Neuron (in vitro differentiated cells): ENCODE results near the gene CHCHD3.

ENCODE experiments used
- H2AFZ ChIP-seq: one replicate; pipeline ENCODE4 v1.6.1; 2013; ENCODE audit warnings: low read depth, mild to moderate bottlenecking, inconsistent platforms, low read length, moderate library complexity
- H3K27me3 ChIP-seq: one replicate; pipeline ENCODE4 v1.6.1; 2013; ENCODE audit warnings: low read length; ENCODE audit not compliant: insufficient read depth
- H3K36me3 ChIP-seq: one replicate; pipeline ENCODE4 v1.6.1; 2013; ENCODE audit warnings: low read length; ENCODE audit not compliant: insufficient read depth
- H3K4me1 ChIP-seq: one replicate; pipeline ENCODE4 v1.6.1; 2013; ENCODE audit warnings: low read length; ENCODE audit not compliant: insufficient read depth
- H3K4me3 ChIP-seq: 2 replicates; pipeline ENCODE4 v1.5.1; 2013; ENCODE audit warnings: mild to moderate bottlenecking, low read length, moderate library complexity
- H3K9me3 ChIP-seq: one replicate; pipeline ENCODE4 v1.6.1; 2013; ENCODE audit warnings: low read length

The CHCHD3 gene

DNA sequence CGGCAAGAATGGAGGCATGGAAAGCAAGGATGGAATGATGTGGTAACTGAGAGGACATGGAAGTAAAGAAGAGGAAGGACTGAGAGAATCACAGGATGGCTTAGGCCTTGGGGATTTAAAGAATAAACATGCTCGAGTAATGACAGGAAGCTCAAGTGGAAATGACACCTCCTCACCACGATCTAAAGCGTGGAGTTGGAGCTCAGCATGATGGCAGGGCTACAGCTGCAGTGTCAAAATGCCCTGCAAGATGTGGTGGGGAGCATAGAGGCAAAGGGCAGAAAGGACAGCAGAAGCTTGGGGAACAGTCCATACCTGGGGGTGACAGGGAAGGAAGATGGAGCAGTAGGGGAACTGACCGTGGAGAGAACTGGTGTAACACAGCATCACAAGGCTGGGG is 276.1 kb downstream of the CHCHD3 start:
- Histone ChIP-seq H3K9me3 (no peaks in the 10 kb centered on the region), H2AFZ (no peak overlapping the region), H3K36me3 (no peaks in the 10 kb centered on the region), H3K4me3 (no peak overlapping the region), H3K4me1 (peaks cover 6% of the 10 kb centered on the region), H3K27me3 (no peaks in the 10 kb centered on the region)

DNA sequence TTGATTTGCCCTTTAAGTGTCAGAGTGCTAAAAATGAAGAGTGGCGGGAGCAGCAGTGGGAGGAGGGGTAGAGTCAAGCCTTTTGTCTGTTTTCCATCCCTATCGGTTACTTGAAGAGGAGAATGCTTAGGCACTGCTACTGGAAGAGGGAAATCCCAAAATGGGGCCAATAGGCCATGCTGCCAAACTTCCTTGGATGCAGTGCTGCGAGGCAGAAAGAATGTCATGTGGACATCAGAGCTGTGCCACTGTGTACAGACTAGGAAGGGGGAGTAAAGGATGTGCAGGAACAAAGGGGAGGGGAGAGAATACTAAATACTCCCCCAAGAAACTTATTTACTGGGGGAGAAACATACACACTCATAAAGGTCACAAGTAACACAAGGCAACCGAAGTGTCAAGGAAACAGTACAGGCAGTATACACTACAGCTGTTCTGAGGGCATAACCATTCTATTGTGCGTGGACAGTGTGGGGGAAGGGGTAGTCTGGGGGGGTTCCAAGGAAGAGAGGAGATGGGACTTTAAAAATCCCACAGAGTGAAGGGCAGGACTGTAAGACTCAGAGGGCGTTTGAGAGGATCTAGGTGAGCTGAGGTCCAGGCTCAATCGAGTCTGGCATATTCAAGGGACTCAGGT is 276.9 kb downstream of the CHCHD3 start:
- H3K36me3 ChIP-seq: no peaks in the 10 kb centered on the region
- H2AFZ ChIP-seq: no peak overlapping the region
- H3K4me3 ChIP-seq: no peak overlapping the region
- peaks cover 6% of the 10 kb centered on the region for H3K4me1 ChIP-seq
- H3K27me3 ChIP-seq: no peaks in the 10 kb centered on the region
- H3K9me3 ChIP-seq: no peaks in the 10 kb centered on the region

DNA sequence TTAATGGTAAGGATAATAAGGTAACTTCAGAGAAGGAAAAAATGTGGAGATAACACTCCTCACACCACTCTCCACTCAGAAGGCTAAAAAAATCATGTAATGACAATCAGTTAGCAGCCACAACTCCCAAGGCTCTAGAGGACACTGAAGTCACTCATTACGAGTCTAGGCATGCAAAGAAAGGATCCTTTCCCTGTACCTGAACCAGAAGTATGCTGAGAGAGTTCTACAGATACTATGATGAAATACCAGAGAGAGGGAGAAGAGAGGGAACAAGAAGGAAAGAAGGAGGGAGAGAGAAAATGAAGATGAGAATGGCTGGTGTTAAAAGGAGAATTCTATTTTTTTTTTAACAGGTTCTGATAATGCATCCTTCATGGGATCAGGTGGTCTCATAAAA is 281.4 kb downstream of the CHCHD3 start:
- no peak overlapping the region for H3K4me3 ChIP-seq
- H3K9me3 ChIP-seq: no peaks in the 10 kb centered on the region
- H3K27me3 ChIP-seq: no peaks in the 10 kb centered on the region
- H3K36me3 ChIP-seq: peaks cover 4% of the 10 kb centered on the region
- H2AFZ ChIP-seq: no peak overlapping the region
- peaks cover 6% of the 10 kb centered on the region for H3K4me1 ChIP-seq

DNA sequence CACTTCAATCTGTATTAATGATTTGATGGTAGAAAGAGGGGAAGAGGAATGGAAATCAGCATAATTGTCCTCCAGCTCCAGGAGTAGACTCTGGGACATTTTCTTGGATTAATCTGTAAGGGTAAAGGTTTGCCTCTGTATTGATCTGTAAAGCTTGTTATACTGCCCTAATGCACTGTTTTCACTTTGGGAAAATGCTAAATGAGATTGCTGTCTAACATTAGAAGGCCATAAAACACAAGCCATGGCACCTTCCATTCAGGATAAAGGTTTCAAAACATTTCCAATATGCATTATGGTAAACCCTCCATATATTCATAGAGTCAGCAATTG is 282.8 kb downstream of the CHCHD3 start:
- no peak overlapping the region for H3K4me3 ChIP-seq

DNA sequence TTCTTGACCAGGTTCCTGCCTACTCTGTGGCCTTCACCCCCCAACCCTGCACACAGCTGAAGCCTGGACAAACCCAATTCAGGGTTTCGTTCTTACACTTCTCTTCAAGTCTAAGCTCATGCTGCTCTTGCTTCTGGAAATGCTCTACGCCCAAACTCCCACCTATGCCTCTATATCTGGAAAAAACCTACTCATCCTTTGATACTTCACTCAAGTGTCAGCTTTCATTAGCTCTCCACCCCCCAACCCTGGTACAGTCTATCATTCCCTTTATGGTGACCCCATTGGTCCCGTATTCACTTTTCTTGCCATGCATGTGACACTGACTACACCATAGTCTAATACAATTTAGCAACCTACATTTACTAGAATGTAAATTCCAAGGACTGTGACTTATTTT is 284.7 kb downstream of the CHCHD3 start:
- H2AFZ ChIP-seq: no peak overlapping the region
- H3K36me3 ChIP-seq: peaks cover 4% of the 10 kb centered on the region
- H3K27me3 ChIP-seq: no peaks in the 10 kb centered on the region
- no peaks in the 10 kb centered on the region for H3K4me1 ChIP-seq
- no peak overlapping the region for H3K4me3 ChIP-seq
- no peaks in the 10 kb centered on the region for H3K9me3 ChIP-seq

More for the DNA sequence above, 282.8 kb downstream of the CHCHD3 start:
- H3K9me3 ChIP-seq: no peaks in the 10 kb centered on the region
- no peak overlapping the region for H2AFZ ChIP-seq
- H3K36me3 ChIP-seq: peaks cover 4% of the 10 kb centered on the region
- no peaks in the 10 kb centered on the region for H3K27me3 ChIP-seq
- H3K4me1 ChIP-seq: no peaks in the 10 kb centered on the region

DNA sequence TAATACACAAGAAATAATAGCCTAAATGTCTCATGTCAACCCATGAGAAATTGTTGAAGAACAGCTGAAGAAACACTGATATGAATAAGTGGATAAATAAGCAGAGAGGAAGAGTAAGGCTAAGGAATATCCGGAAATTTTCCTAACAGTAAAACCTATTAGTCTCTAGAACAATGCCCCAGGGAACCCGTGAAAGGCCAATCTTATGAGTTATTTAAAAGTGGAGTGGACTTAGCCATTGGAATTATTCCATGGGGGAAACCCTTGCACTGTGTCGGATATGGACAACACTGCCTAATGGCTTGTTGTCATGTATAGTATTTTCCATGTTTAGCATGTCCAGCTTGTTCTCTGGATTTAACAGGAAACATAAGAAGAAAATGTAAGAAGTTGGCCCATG is 288.4 kb downstream of the CHCHD3 start:
- no peak overlapping the region for H3K4me3 ChIP-seq

DNA sequence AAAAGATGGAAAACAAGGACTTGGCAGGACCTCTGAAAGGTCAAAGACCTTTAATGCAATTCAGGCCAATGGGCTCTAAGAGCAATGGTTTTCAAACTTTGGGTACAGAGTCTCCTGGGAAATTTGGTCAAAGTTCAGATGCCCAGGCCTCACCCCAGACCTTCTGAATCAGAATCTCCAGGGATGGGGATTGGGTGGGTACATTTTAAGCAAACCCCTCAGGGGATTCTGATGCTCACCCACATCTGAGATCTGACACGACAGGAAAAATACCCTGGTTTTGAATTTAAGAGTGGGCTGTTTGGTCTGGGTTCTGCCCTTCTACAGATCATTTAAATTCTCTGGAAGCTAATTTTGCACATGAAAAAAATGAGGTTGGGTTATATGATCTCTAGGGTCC is 290.9 kb downstream of the CHCHD3 start:
- no peak overlapping the region for H2AFZ ChIP-seq
- no peaks in the 10 kb centered on the region for H3K9me3 ChIP-seq
- H3K36me3 ChIP-seq: peaks cover 4% of the 10 kb centered on the region
- no peaks in the 10 kb centered on the region for H3K4me1 ChIP-seq
- no peak overlapping the region for H3K4me3 ChIP-seq
- no peaks in the 10 kb centered on the region for H3K27me3 ChIP-seq

More for the DNA sequence above, 288.4 kb downstream of the CHCHD3 start:
- Histone ChIP-seq H3K36me3 (peaks cover 4% of the 10 kb centered on the region), H3K9me3 (no peaks in the 10 kb centered on the region), H2AFZ (no peak overlapping the region), H3K27me3 (no peaks in the 10 kb centered on the region), H3K4me1 (no peaks in the 10 kb centered on the region)

DNA sequence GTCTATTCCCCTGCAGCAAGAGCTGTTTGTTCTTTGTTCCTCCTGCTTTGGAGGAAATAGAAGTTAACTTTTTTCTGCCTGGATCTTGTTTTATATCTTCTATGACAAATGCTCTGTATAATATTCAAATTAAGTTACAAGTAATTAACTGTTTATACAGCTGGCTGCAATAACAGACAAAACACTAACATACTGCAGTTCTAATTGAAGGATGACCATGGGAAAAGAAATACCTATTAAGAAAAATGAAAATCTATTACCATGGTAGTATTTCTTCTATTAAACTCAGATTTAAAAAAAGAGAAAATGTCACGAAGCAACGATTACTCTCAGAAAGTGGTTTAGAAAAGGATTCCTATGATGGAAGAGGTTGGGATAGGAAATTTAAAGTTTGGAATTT is 291.8 kb downstream of the CHCHD3 start:
- H3K36me3 ChIP-seq: peaks cover 6% of the 10 kb centered on the region
- no peak overlapping the region for H3K4me3 ChIP-seq
- H2AFZ ChIP-seq: no peak overlapping the region
- no peaks in the 10 kb centered on the region for H3K4me1 ChIP-seq
- H3K27me3 ChIP-seq: no peaks in the 10 kb centered on the region
- H3K9me3 ChIP-seq: no peaks in the 10 kb centered on the region

DNA sequence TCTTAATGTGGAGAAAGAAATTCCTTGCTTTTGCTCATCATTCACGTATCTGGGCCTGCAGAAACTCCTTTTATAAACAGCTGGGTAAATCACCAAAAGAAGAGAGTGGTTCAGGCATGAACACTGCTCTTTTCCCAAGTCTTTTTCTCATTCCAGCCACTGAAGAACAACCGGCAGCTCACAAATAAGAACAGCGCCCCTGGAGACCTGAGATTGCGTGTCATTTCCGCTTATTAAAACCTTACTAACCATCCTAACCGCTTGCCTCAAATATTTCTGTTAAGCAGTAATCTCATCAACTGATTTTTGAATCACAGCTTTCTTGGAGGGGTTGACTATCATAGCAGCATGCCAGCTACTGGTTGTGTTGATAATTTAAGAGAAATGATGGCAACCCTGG is 292.6 kb downstream of the CHCHD3 start:
- H3K4me3 ChIP-seq: no peak overlapping the region
- H3K9me3 ChIP-seq: no peaks in the 10 kb centered on the region
- no peaks in the 10 kb centered on the region for H3K27me3 ChIP-seq
- H3K36me3 ChIP-seq: peaks cover 8% of the 10 kb centered on the region
- no peaks in the 10 kb centered on the region for H3K4me1 ChIP-seq
- H2AFZ ChIP-seq: no peak overlapping the region

DNA sequence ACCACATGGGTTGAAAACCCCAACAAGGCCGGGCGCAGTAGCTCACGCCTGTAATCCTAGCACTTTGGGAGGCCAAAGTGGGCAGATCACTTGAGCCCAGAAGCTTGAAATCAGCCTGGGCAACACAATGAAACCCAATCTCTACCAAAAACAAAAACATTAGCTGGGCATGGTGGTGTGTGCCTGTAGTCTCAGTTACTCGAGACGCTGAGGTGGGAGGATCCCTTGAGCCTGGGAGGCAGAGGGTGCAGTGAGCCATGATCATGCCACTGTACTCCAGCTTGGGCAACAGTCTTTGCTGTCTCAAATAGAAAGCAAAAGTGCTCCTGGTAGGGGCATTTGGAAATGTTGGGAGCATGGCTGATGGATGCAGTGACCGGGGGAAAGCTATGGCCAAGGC is 296.0 kb downstream of the CHCHD3 start:
- H3K9me3 ChIP-seq: no peaks in the 10 kb centered on the region
- H3K4me1 ChIP-seq: no peaks in the 10 kb centered on the region
- H3K36me3 ChIP-seq: peaks cover 12% of the 10 kb centered on the region
- H3K27me3 ChIP-seq: no peaks in the 10 kb centered on the region
- no peak overlapping the region for H3K4me3 ChIP-seq
- no peak overlapping the region for H2AFZ ChIP-seq

DNA sequence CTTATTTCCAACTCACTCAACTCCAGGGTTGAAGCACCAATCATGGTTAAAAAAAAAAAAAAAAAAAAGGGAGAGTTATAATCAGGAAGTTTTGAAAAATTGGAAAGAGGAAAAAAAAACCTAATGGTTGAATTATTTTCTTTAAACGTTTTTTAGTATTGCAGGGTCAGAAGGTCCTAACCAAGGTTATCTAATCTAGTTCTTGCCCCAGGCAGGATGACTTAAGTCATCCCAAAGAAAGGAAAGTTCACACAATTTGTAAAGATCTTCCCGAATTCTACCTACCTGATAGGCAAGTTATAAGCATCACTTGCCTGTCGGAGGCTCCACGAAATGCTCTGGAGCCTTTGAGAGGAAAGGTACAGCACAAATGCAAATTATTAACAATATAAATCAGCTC is 297.5 kb downstream of the CHCHD3 start:
- no peak overlapping the region for H2AFZ ChIP-seq
- peaks cover 12% of the 10 kb centered on the region for H3K36me3 ChIP-seq
- no peaks in the 10 kb centered on the region for H3K9me3 ChIP-seq
- H3K4me3 ChIP-seq: no peak overlapping the region
- H3K27me3 ChIP-seq: no peaks in the 10 kb centered on the region
- H3K4me1 ChIP-seq: peaks cover 3% of the 10 kb centered on the region

DNA sequence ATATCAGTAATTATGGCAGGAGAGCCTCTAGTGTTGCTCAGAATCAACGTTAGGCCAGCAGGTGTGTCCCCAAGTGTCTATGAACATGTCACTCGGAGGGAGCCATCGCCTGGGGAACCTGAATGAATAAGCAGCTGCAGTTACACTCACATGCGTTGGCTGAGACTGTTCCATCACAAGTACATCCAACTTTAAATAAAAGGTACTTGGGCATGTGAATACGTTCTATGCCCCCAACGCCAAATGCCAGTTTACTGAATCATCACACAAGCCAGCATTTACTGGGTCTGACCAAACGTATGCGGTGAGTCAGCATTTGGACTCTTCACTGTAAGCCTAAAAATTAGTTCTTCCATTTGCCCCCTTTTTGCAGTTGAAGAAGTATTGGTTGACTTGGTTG is 298.1 kb downstream of the CHCHD3 start:
- Histone ChIP-seq H3K4me3 (no peak overlapping the region), H3K27me3 (no peaks in the 10 kb centered on the region), H3K4me1 (peaks cover 3% of the 10 kb centered on the region), H3K9me3 (no peaks in the 10 kb centered on the region), H3K36me3 (peaks cover 12% of the 10 kb centered on the region), H2AFZ (no peak overlapping the region)

DNA sequence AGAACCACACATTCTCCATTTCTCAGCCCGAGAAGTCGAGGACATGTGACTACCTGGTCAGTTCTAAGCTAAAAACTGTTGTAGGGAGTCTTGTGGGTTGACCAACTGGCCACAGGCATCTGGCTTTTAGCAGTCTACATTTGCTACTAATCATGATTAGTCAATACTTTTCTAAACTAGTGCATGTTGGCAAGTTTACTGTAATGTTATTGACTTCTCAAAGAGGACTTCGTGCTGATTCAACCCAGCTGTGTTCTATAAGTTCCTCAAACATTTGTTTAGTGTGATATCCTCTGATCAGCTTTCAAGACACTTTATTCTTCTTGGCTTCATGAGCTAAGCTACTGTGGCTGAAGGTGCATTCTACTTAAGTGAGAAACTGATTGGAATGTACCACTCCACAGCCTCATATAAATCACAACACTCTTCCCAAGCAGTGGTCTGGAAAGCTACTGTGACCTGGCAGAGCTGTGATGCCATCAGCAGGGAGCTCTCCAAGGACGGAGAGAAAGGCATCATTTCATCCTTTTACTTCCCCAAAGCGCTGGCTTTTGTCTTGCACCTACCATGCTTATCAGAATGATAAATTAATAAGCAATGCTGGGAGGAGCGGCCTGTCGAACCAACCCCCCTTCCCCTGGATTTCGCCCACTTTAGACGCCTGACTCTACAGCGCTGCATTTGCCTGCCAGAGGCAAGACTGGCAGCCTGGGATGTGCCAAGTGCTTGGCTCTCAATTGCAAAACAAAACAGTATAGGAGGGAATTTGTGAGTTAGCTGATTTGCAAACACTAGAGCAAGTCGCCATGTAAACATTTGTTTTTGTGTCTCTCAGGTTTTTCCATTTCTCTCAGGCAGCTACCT is 298.9 kb downstream of the CHCHD3 start:
- Histone ChIP-seq H3K9me3 (no peaks in the 10 kb centered on the region), H3K4me3 (no peak overlapping the region), H3K36me3 (peaks cover 12% of the 10 kb centered on the region)

More for the DNA sequence above, 298.9 kb downstream of the CHCHD3 start:
- H3K4me1 ChIP-seq: peaks cover 3% of the 10 kb centered on the region
- no peaks in the 10 kb centered on the region for H3K27me3 ChIP-seq
- no peak overlapping the region for H2AFZ ChIP-seq
